ENCODE measurements around the gene VPS45. TPM values are rescaled to one million over a fixed set of nuclear protein-coding genes. Genes with fewer than 3 reads are reported as not detected.

Gene VPS45
- polyA plus RNA-seq, 1 of the 3 experiments (the other 2 are of a cell fraction) = 31.5 TPM

- Histone ChIP-seq H3K9me3 (no peaks in the 10 kb centered on the region), H4K20me1 (ENCODE audit: insufficient read depth) (no peaks in the 10 kb centered on the region), H3K9me2 (no peaks in the 10 kb centered on the region), H3K27me3 (ENCODE audit: insufficient read depth) (no peaks in the 10 kb centered on the region), H3F3A (replicated peaks; ENCODE audit: insufficient read depth) (peaks cover 33% of the 10 kb centered on the region), H3K4me3 (ENCODE audit: low read depth in 2 of 2, low read length in 1 of 2) (peak overlapping the region; percentile 81 to 86), H3K36me3 (replicated peaks in 1 of 2; ENCODE audit: control insufficient read depth in 1 of 2, insufficient read depth in 2 of 2, low read length in 1 of 2) (peaks cover 17 to 24% of the 10 kb centered on the region in 2 experiments), H3K4me1 (ENCODE audit: control insufficient read depth in 1 of 2, insufficient read depth in 2 of 2, low read depth in 1 of 2, low read length in 1 of 2) (peaks cover 4 to 21% of the 10 kb centered on the region in 2 experiments; a peak in 3 of 4 replicates), H3K27ac (ENCODE audit: low read depth in 2 of 2, low read length in 1 of 2) (peak overlapping the region; percentile 90 to 98), H3K9ac (peak overlapping the region; percentile 90), H2AFZ (ENCODE audit: low read depth) (peak overlapping the region; percentile 91), H3K4me2 (peak overlapping the region; percentile 88), H3K79me2 (ENCODE audit: insufficient read depth) (peaks cover 64% of the 10 kb centered on the region)
- TF ChIP-seq IRF3 (IDR thresholded peaks at IDR 0.05; ENCODE audit: low read depth, low read length) = no peak
- TF ChIP-seq EP300 (IDR thresholded peaks at IDR 0.05; ENCODE audit: borderline replicate concordance in 1 of 2, low read depth in 1 of 2, low read length in 1 of 2) = no peak
- no peak for TF ChIP-seq SMC3 (IDR thresholded peaks at IDR 0.05; ENCODE audit: low read depth, low read length)
- no peak for TF ChIP-seq NFIC (IDR thresholded peaks at IDR 0.05; ENCODE audit: borderline replicate concordance)
- no peak for TF ChIP-seq MXI1 (IDR thresholded peaks at IDR 0.05; ENCODE audit: low read depth, low read length)
- TF ChIP-seq YY1 (IDR thresholded peaks at IDR 0.05; ENCODE audit: low read depth) = no peak
- no peak for TF ChIP-seq GABPA (IDR thresholded peaks at IDR 0.05; ENCODE audit: low read depth)
- no peak for TF ChIP-seq RXRA (IDR thresholded peaks at IDR 0.05; ENCODE audit: borderline replicate concordance, low read depth)
- TF ChIP-seq POLR2AphosphoS5 (IDR thresholded peaks at IDR 0.05; ENCODE audit: low read depth, low read length) = no peak
- no peak for TF ChIP-seq FOSL2 (IDR thresholded peaks at IDR 0.05; ENCODE audit: borderline replicate concordance, low read depth)
- TF ChIP-seq USF1 (IDR thresholded peaks at IDR 0.05; ENCODE audit: borderline replicate concordance, low read depth) = no peak
- TF ChIP-seq MAX (IDR thresholded peaks at IDR 0.05; ENCODE audit: low read depth) = no peak
- TF ChIP-seq EZH2phosphoT487 (IDR thresholded peaks at IDR 0.05; ENCODE audit: borderline replicate concordance, low read depth) = no peak
- TF ChIP-seq RAD21 (IDR thresholded peaks at IDR 0.05; ENCODE audit: low read length) = no peak
- TF ChIP-seq TCF12 (IDR thresholded peaks at IDR 0.05) = no peak
- no peak for TF ChIP-seq FOXJ3 (CRISPR knock-in tag; IDR thresholded peaks at IDR 0.05)
- TF ChIP-seq CHD2 (IDR thresholded peaks at IDR 0.05; ENCODE audit: low read length, partially characterized antibody) = no peak
- TF ChIP-seq NRF1 (IDR thresholded peaks at IDR 0.05; ENCODE audit: low read depth, low read length) = no peak
- TF ChIP-seq SIN3A (IDR thresholded peaks at IDR 0.05; ENCODE audit: borderline replicate concordance, low read depth, low read length) = no peak
- peak; percentile 12 for DNase-seq
- ChIA-PET CTCF (interaction anchor here (0.9 to 2.5 kb wide), 9 partner anchors 14 to 180 kb away, joined by 3 to 19 read pairs (median 3); a partner anchor contains a TSS), POLR2A (interaction anchor here (0.7 to 3.0 kb wide), 5 partner anchors 9 to 181 kb away, joined by 3 to 16 read pairs (median 5); partner anchors contain the start of genes BOLA1 and OTUD7B)
- WGBS (ENCODE audit: low lambda C conversion rate) = 9% methylated on average over 2 of the region's 2 CpGs
Observed at GRCh38 chr1:150068109-150068435, 496 bp downstream of the VPS45 start.
